H1 (cell line): ENCODE results near the gene TPMT. TPM values are rescaled to one million over a fixed set of nuclear protein-coding genes. Genes with fewer than 3 reads are reported as not detected.

Experiments
- CTCF ChIA-PET: fragments of 300-600 bp; sonication (Branson Sonifier 250); formaldehyde crosslinking; loops from one replicate; lab custom pipeline; 2021; ENCODE audit not compliant: partially characterized antibody; lab: Charles Lee
- POLR2A ChIA-PET: fragments of 300-600 bp; sonication (Branson Sonifier 250); formaldehyde crosslinking; loops from one replicate; lab custom pipeline; 2021; ENCODE audit warnings: inconsistent platforms; ENCODE audit not compliant: partially characterized antibody; lab: Charles Lee
- DNase-seq, 2 experiments: peaks; one replicate each; pipeline versions ENCODE4 v3.0.0 to v3.0.0-alpha.2; 2010 to 2022; ENCODE audit warnings: low spot score in 2 of 2, low read depth in 1 of 2, mixed read lengths in 1 of 2
- FAIRE-seq: peaks from 2 replicates; lab custom pipeline; 2011; peaks lifted over from hg19 to GRCh38; lab: Jason Lieb, UNC
- H2AFZ ChIP-seq: 2 replicates; pipeline ENCODE4 v1.8.1; 2012; ENCODE audit warnings: low read length, inconsistent platforms
- H2AK5ac ChIP-seq: 2 replicates; pipeline ENCODE4 v1.6.1; 2013; ENCODE audit warnings: low read depth, low read length
- H2BK120ac ChIP-seq: replicated peaks from 2 replicates; pipeline ENCODE3; 2013; ENCODE audit warnings: low read depth, low read length, inconsistent platforms
- H2BK12ac ChIP-seq: 2 replicates; pipeline ENCODE4 v1.6.1; 2013; ENCODE audit warnings: low read depth, low read length
- H2BK15ac ChIP-seq: 2 replicates; pipeline ENCODE4 v1.6.1; 2013; ENCODE audit warnings: low read length
- H2BK20ac ChIP-seq: 2 replicates; pipeline ENCODE4 v1.6.1; 2013; ENCODE audit warnings: low read length
- H2BK5ac ChIP-seq: 2 replicates; pipeline ENCODE4 v1.6.1; 2013; ENCODE audit warnings: low read depth, low read length
- H3K14ac ChIP-seq: 2 replicates; pipeline ENCODE4 v1.6.1; 2013; ENCODE audit warnings: inconsistent platforms; ENCODE audit not compliant: insufficient read length
- H3K18ac ChIP-seq: 2 replicates; pipeline ENCODE4 v1.6.1; 2013; ENCODE audit warnings: low read length; ENCODE audit errors: extremely low read depth
- H3K23ac ChIP-seq: 2 replicates; pipeline ENCODE4 v1.6.1; 2013; ENCODE audit warnings: inconsistent platforms; ENCODE audit not compliant: insufficient read length
- H3K23me2 ChIP-seq: 2 replicates; pipeline ENCODE4 v1.6.1; 2013; ENCODE audit warnings: low read depth, low read length
- H3K27ac ChIP-seq: 2 replicates; pipeline ENCODE4 v1.6.1; 2011; ENCODE audit warnings: low read depth, low read length, inconsistent platforms
- H3K27me3 ChIP-seq, 4 experiments: replicated peaks in 1 of 4; 1 replicate in 1 of 4; 2 replicates in 3 of 4; pipeline versions ENCODE4 v1.6.1 to v1.8.1; 2011 to 2013; ENCODE audit warnings: low read length in 3 of 4, mild to moderate bottlenecking in 3 of 4, inconsistent platforms in 2 of 4, mixed read lengths in 2 of 4, moderate library complexity in 1 of 4; ENCODE audit not compliant: control insufficient read depth in 3 of 4, insufficient read depth in 3 of 4; ENCODE audit errors: extremely low read depth in 1 of 4
- H3K36me3 ChIP-seq, 4 experiments: 2 replicates each; pipeline versions ENCODE4 v1.6.1 to v1.8.1; 2011 to 2013; ENCODE audit warnings: mild to moderate bottlenecking in 4 of 4, low read length in 3 of 4, moderate library complexity in 2 of 4, control low read depth in 1 of 4, inconsistent platforms in 1 of 4; ENCODE audit not compliant: insufficient read depth in 4 of 4, control insufficient read depth in 2 of 4
- H3K4ac ChIP-seq: replicated peaks from 2 replicates; pipeline ENCODE3; 2013; ENCODE audit warnings: low read length, low read depth, mixed read lengths, inconsistent platforms; ENCODE audit not compliant: insufficient read length
- H3K4me1 ChIP-seq, 4 experiments: replicated peaks in 1 of 4; 1 replicate in 1 of 4; 2 replicates in 3 of 4; pipeline versions ENCODE4 v1.6.1 to v1.8.1; 2011 to 2013; ENCODE audit warnings: low read length in 3 of 4, inconsistent platforms in 2 of 4, mixed read lengths in 1 of 4; ENCODE audit not compliant: insufficient read depth in 4 of 4, control insufficient read depth in 3 of 4
- H3K4me2 ChIP-seq, 2 experiments: 2 replicates each; pipeline versions ENCODE4 v1.6.1 to v1.8.1; 2011 to 2013; ENCODE audit warnings: low read depth in 2 of 2, low read length in 2 of 2, control low read depth in 1 of 2, inconsistent platforms in 1 of 2, mild to moderate bottlenecking in 1 of 2; ENCODE audit not compliant: insufficient read depth in 1 of 2
- H3K4me3 ChIP-seq, 4 experiments: fragments of 200-600, 300-600 bp in 1 of 4; sonication (generic), shearing (Covaris generic), sonication (Bioruptor Twin) in 1 of 4; 2 replicates each; pipeline versions ENCODE4 v1.5.1 to v1.8.1; 2011 to 2016; ENCODE audit warnings: low read length in 4 of 4, low read depth in 3 of 4, control low read depth in 2 of 4, inconsistent platforms in 2 of 4, mild to moderate bottlenecking in 2 of 4, mixed read lengths in 1 of 4, moderate library complexity in 1 of 4; ENCODE audit not compliant: insufficient read depth in 2 of 4; ENCODE audit errors: extremely low read depth in 1 of 4
- H3K56ac ChIP-seq: replicated peaks from 2 replicates; pipeline ENCODE3; 2013; ENCODE audit warnings: low read depth, mild to moderate bottlenecking, mixed read lengths, low read length, inconsistent platforms; ENCODE audit not compliant: insufficient read length
- H3K79me1 ChIP-seq: 2 replicates; pipeline ENCODE4 v1.6.1; 2013; ENCODE audit warnings: low read depth, low read length, control low read depth
- H3K79me2 ChIP-seq, 2 experiments: 2 replicates each; pipeline versions ENCODE4 v1.6.1 to v1.8.1; 2012 to 2013; ENCODE audit warnings: low read length in 2 of 2, mild to moderate bottlenecking in 2 of 2, inconsistent platforms in 1 of 2; ENCODE audit not compliant: insufficient read depth in 2 of 2, control insufficient read depth in 1 of 2
- H3K9ac ChIP-seq, 4 experiments: replicated peaks in 1 of 4; 1 replicate in 1 of 4; 2 replicates in 3 of 4; pipeline versions ENCODE4 v1.6.1 to v1.8.1; 2011 to 2013; ENCODE audit warnings: low read depth in 3 of 4, low read length in 3 of 4, control low read depth in 2 of 4, mild to moderate bottlenecking in 2 of 4, moderate library complexity in 2 of 4, inconsistent platforms in 1 of 4; ENCODE audit errors: extremely low read depth in 1 of 4
- H3K9me3 ChIP-seq, 2 experiments: 2 replicates each; pipeline versions ENCODE4 v1.6.1 to v1.8.1; 2012 to 2013; ENCODE audit warnings: mild to moderate bottlenecking in 2 of 2, moderate library complexity in 2 of 2, control low read depth in 1 of 2, inconsistent platforms in 1 of 2, low read depth in 1 of 2, low read length in 1 of 2, mixed read lengths in 1 of 2; ENCODE audit not compliant: insufficient read depth in 2 of 2
- H4K20me1 ChIP-seq, 2 experiments: replicated peaks in 1 of 2; 2 replicates each; pipeline versions ENCODE3 to v1.8.1; 2011 to 2013; ENCODE audit warnings: inconsistent platforms in 2 of 2, low read length in 2 of 2, mild to moderate bottlenecking in 1 of 2; ENCODE audit not compliant: insufficient read depth in 2 of 2, control insufficient read depth in 1 of 2
- H4K5ac ChIP-seq: 2 replicates; pipeline ENCODE4 v1.6.1; 2013; ENCODE audit warnings: low read length, low read depth, mixed read lengths, inconsistent platforms; ENCODE audit not compliant: insufficient read length
- H4K8ac ChIP-seq: 2 replicates; pipeline ENCODE4 v1.8.0; 2013; ENCODE audit warnings: mild to moderate bottlenecking, moderate library complexity, low read length, inconsistent platforms; ENCODE audit not compliant: insufficient read depth; ENCODE audit errors: extremely low read depth
- H4K91ac ChIP-seq: replicated peaks from 2 replicates; pipeline ENCODE3; 2013; ENCODE audit warnings: low read length, mixed read lengths, inconsistent platforms; ENCODE audit not compliant: insufficient read length
- CHD1 ChIP-seq: IDR thresholded peaks from 2 replicates; pipeline ENCODE4 v1.6.1; 2012; ENCODE audit warnings: low read depth, low read length, improper control_type of control experiment
- EGR1 ChIP-seq: IDR thresholded peaks from 2 replicates; pipeline ENCODE4 v1.6.1; 2011; ENCODE audit warnings: low read depth, low read length, borderline replicate concordance
- EP300 ChIP-seq, 2 experiments: IDR thresholded peaks; 1 replicate in 1 of 2; 2 replicates in 1 of 2; pipeline ENCODE4 v1.6.1; 2011 to 2012; ENCODE audit warnings: low read depth in 2 of 2, low read length in 2 of 2, mild to moderate bottlenecking in 2 of 2, borderline replicate concordance in 1 of 2, inconsistent platforms in 1 of 2, moderate library complexity in 1 of 2
- MAFK ChIP-seq: IDR thresholded peaks from 2 replicates; pipeline ENCODE4 v1.6.1; 2012; ENCODE audit warnings: low read depth, mild to moderate bottlenecking, improper control_type of control experiment, low read length
- NANOG ChIP-seq: IDR thresholded peaks from 2 replicates; pipeline ENCODE4 v1.6.1; 2011; ENCODE audit warnings: low read length, low read depth, mild to moderate bottlenecking, inconsistent platforms; ENCODE audit not compliant: insufficient read depth, poor library complexity, severe bottlenecking
- RBBP5 ChIP-seq: IDR thresholded peaks from 2 replicates; pipeline ENCODE4 v1.7.1; 2012; ENCODE audit warnings: low read depth, mild to moderate bottlenecking, inconsistent platforms, low read length, moderate library complexity, borderline replicate concordance
- RFX5 ChIP-seq: IDR thresholded peaks from 2 replicates; pipeline ENCODE4 v1.6.1; 2011; ENCODE audit warnings: low read depth, low read length, improper control_type of control experiment, borderline replicate concordance
- WGBS, 2 experiments: shearing (Covaris generic) in 1 of 2; methylation state at CpG; one replicate each; pipeline versions ENCODE4 v1.1.6 to v1.1.7; 2013 to 2015; ENCODE audit warnings: low lambda C conversion rate in 2 of 2, mixed read lengths in 2 of 2, inconsistent platforms in 1 of 2, low coverage in 1 of 2, missing lambda C conversion rate in 1 of 2; ENCODE audit not compliant: insufficient replicate concordance in 2 of 2, insufficient coverage in 1 of 2, insufficient read length in 1 of 2; ENCODE audit errors: extremely low coverage in 1 of 2, missing lambda C conversion rate in 1 of 2; 5-methylcytosine and 5-hydroxymethylcytosine counted together
- polyA plus RNA-seq, 7 experiments: library from polyadenylated mRNA; depleted of rRNA in 3 of 7; stranded (reverse) in 5 of 7; unstranded in 2 of 7; fragments of >200 nt in 5 of 7; fragments of 200-250 nt in 2 of 7; gene quantifications; 1 replicate in 5 of 7; 2 replicates in 1 of 7; 4 replicates in 1 of 7; pipeline versions ENCODE4 v1.2.1 to v1.2.3, GENCODE V29; 2011 to 2013; ENCODE audit warnings: missing spikeins in 2 of 7, mixed read lengths in 2 of 7
- total RNA-seq: library from RNA; stranded (reverse); fragmentation: NEBNext Ultra II Directional; extraction: Animal tissue kit (Norgen Biotek cat#: 25700); gene quantifications from 2 replicates; pipeline ENCODE4 v1.2.1, GENCODE V29; 2021

TPMT gene
- total and polyA plus RNA-seq, 2 of the 8 experiments (the other 6 are each of a cell fraction or from before 2014, with no cell fraction given): 12.3 to 17.2 TPM

GRCh38 chr6:18091382-18091781 lies 63.5 kb downstream of the TPMT start:
- Histone ChIP-seq H2BK20ac (no peak overlapping the region), H4K8ac (no peak overlapping the region), H3K4me2 (no peak overlapping the region), H2BK5ac (no peak overlapping the region), H3K9me3 (peaks cover 6 to 8% of the 10 kb centered on the region in 2 experiments; a peak in 2 of 4 replicates), H3K79me2 (no peaks in the 10 kb centered on the region), H3K23ac (no peak overlapping the region), H3K27me3 (no peaks in the 10 kb centered on the region), H2BK15ac (no peak overlapping the region), H3K14ac (no peak overlapping the region), H2BK120ac (no peak overlapping the region), H3K56ac (no peak overlapping the region), H2AFZ (no peak overlapping the region), H3K36me3 (no peaks in the 10 kb centered on the region), H4K5ac (no peak overlapping the region), H3K79me1 (no peaks in the 10 kb centered on the region), H3K4me1 (no peaks in the 10 kb centered on the region), H3K18ac (no peak overlapping the region), H3K9ac (no peak overlapping the region), H3K4me3 (no peak overlapping the region), H4K20me1 (no peaks in the 10 kb centered on the region), H4K91ac (no peak overlapping the region), H2AK5ac (no peak overlapping the region), H3K27ac (no peak overlapping the region), H3K4ac (no peak overlapping the region), H2BK12ac (no peak overlapping the region), H3K23me2 (no peaks in the 10 kb centered on the region)
- DNase-seq (no peak), FAIRE-seq (no peak)
- TF ChIP-seq EP300 (IDR thresholded peaks at IDR 0.05; ENCODE audit: borderline replicate concordance in 1 of 2, low read depth in 2 of 2, low read length in 2 of 2) (no peak), RFX5 (no peak), CHD1 (no peak), RBBP5 (no peak), MAFK (no peak), NANOG (no peak), EGR1 (no peak)
- POLR2A ChIA-PET: interaction anchor here (0.6 kb wide), 1 partner anchor 515 kb away, joined by 3 read pairs; no protein-coding TSS in a partner anchor
- CTCF ChIA-PET: interaction anchor here (1.2 to 1.6 kb wide), 2 partner anchors 29 to 47 kb away, joined by 3 read pairs; no protein-coding TSS in a partner anchor
- 95% methylated on average over 1 of the region's 1 CpG; no CpG with 5 or more reads in 1 of the 2 experiments for WGBS, 2 experiments
